Activated T-helper 2 cell treated with anti-CD3 and anti-CD28 coated beads, Interferon-gamma antibody, Interleukin-2, Interleukin-4, amounts not matched to agents 10 μg/mL and 5 μg/mL and 100 μg/mL, durations not matched to agents 14 hours and 24 hours and 36 hours (primary cell): ENCODE data around the gene RPS6KA5. TPM values are rescaled to one million over a fixed set of nuclear protein-coding genes. Genes with fewer than 3 reads are reported as not detected.

ENCODE experiments used
- DNase-seq: peaks from one replicate; pipeline ENCODE4 v3.0.0; 2021; ENCODE audit warnings: low spot score
- H3K27ac Mint-ChIP-seq: one replicate; pipeline ENCODE4 v1.8.0; 2021; ENCODE audit warnings: mixed read lengths
- H3K27me3 Mint-ChIP-seq: one replicate; pipeline ENCODE4 v1.8.0; 2021; ENCODE audit warnings: low read depth, mixed read lengths
- H3K36me3 Mint-ChIP-seq: one replicate; pipeline ENCODE4 v1.8.0; 2021; ENCODE audit warnings: low read depth, mixed read lengths
- H3K4me1 Mint-ChIP-seq: one replicate; pipeline ENCODE4 v1.8.0; 2021; ENCODE audit warnings: low read depth, mixed read lengths
- H3K4me3 Mint-ChIP-seq: one replicate; pipeline ENCODE4 v1.8.0; 2021; ENCODE audit warnings: low read depth, mild to moderate bottlenecking, moderate library complexity, mixed read lengths
- H3K9me3 Mint-ChIP-seq: one replicate; pipeline ENCODE4 v1.8.0; 2021; ENCODE audit warnings: mixed read lengths
- intact Hi-C: fragments of 100-400 bp; cut with micrococcal nuclease; formaldehyde crosslinking; loops from one replicate; pipeline ENCODE4 v1.15.1; 2023
- total RNA-seq: library from RNA; stranded (reverse); gene quantifications from 2 replicates; pipeline ENCODE4 v1.2.3, GENCODE V29; 2022

The RPS6KA5 gene
- total RNA-seq, 1 donor from 2014 or later = 21.4 TPM

GRCh38 chr14:91061056-91061887, 831 bp upstream of the RPS6KA5 start:
- DNase-seq = no peak
- Mint-ChIP-seq H3K36me3 (peaks cover 29% of the 10 kb centered on the region), H3K4me1 (peaks cover 51% of the 10 kb centered on the region), H3K27ac (no peak overlapping the region), H3K4me3 (no peak overlapping the region), H3K9me3 (no peaks in the 10 kb centered on the region), H3K27me3 (no peaks in the 10 kb centered on the region)
- intact Hi-C loops = loop anchor here (1.0 to 5.0 kb wide), 9 partner anchors 53 to 1104 kb away; partner anchors contain the start of genes CALM1, CCDC88C, DGLUCY and TDP1

GRCh38 chr14:91059576-91060350, 678 bp downstream of the RPS6KA5 start:
- no peaks in the 10 kb centered on the region for H3K27me3 Mint-ChIP-seq
- H3K36me3 Mint-ChIP-seq = peaks cover 34% of the 10 kb centered on the region
- H3K27ac Mint-ChIP-seq = peak overlapping the region; percentile 43
- intact Hi-C loops = loop anchor here (2.0 to 5.0 kb wide), 8 partner anchors 152 to 1102 kb away; partner anchors contain the start of genes CALM1, CCDC88C and TDP1
- H3K4me3 Mint-ChIP-seq = peak overlapping the region; percentile 81
- no peaks in the 10 kb centered on the region for H3K9me3 Mint-ChIP-seq
- H3K4me1 Mint-ChIP-seq = peaks cover 55% of the 10 kb centered on the region
- DNase-seq = peak; percentile 50

- Mint-ChIP-seq H3K27me3 (no peaks in the 10 kb centered on the region), H3K27ac (peak overlapping the region; percentile 62), H3K36me3 (peaks cover 38% of the 10 kb centered on the region), H3K4me3 (peak overlapping the region; percentile 80), H3K9me3 (no peaks in the 10 kb centered on the region), H3K4me1 (peaks cover 46% of the 10 kb centered on the region)
- intact Hi-C loops = no loop called here
- DNase-seq = no peak
Measured at GRCh38 chr14:91058042-91058581, 2.3 kb downstream of the RPS6KA5 start.

- H3K27ac Mint-ChIP-seq = peak overlapping the region; percentile 44
- H3K4me3 Mint-ChIP-seq = no peak overlapping the region
- H3K4me1 Mint-ChIP-seq = peaks cover 45% of the 10 kb centered on the region
- no peak for DNase-seq
- H3K27me3 Mint-ChIP-seq = no peaks in the 10 kb centered on the region
- H3K36me3 Mint-ChIP-seq = peaks cover 42% of the 10 kb centered on the region
- no peaks in the 10 kb centered on the region for H3K9me3 Mint-ChIP-seq
- intact Hi-C loops = no loop called here
Measured at GRCh38 chr14:91056361-91056760, 4.1 kb downstream of the RPS6KA5 start.

GRCh38 chr14:91055016-91055415, 5.4 kb downstream of the RPS6KA5 start:
- Mint-ChIP-seq H3K4me1 (peaks cover 45% of the 10 kb centered on the region), H3K27me3 (no peaks in the 10 kb centered on the region), H3K9me3 (no peaks in the 10 kb centered on the region), H3K36me3 (peaks cover 42% of the 10 kb centered on the region), H3K27ac (no peak overlapping the region), H3K4me3 (no peak overlapping the region)
- DNase-seq = no peak
- intact Hi-C loops = no loop called here

GRCh38 chr14:91048676-91049075, 11.8 kb downstream of the RPS6KA5 start:
- no peak overlapping the region for H3K4me3 Mint-ChIP-seq
- intact Hi-C loops = no loop called here
- DNase-seq = no peak
- H3K4me1 Mint-ChIP-seq = peaks cover 34% of the 10 kb centered on the region
- no peaks in the 10 kb centered on the region for H3K9me3 Mint-ChIP-seq
- no peak overlapping the region for H3K27ac Mint-ChIP-seq
- peaks cover 11% of the 10 kb centered on the region for H3K36me3 Mint-ChIP-seq
- no peaks in the 10 kb centered on the region for H3K27me3 Mint-ChIP-seq

GRCh38 chr14:91048265-91048664, 12.2 kb downstream of the RPS6KA5 start:
- intact Hi-C loops = no loop called here
- H3K36me3 Mint-ChIP-seq = peaks cover 10% of the 10 kb centered on the region
- no peaks in the 10 kb centered on the region for H3K27me3 Mint-ChIP-seq
- H3K4me1 Mint-ChIP-seq = peaks cover 34% of the 10 kb centered on the region
- no peak for DNase-seq
- no peak overlapping the region for H3K27ac Mint-ChIP-seq
- H3K9me3 Mint-ChIP-seq = no peaks in the 10 kb centered on the region
- no peak overlapping the region for H3K4me3 Mint-ChIP-seq

GRCh38 chr14:91047174-91047753, 13.2 kb downstream of the RPS6KA5 start:
- no peak overlapping the region for H3K4me3 Mint-ChIP-seq
- intact Hi-C loops = no loop called here
- H3K4me1 Mint-ChIP-seq = peaks cover 37% of the 10 kb centered on the region

GRCh38 chr14:91046488-91047072, 13.9 kb downstream of the RPS6KA5 start:
- H3K27me3 Mint-ChIP-seq = no peaks in the 10 kb centered on the region
- H3K4me1 Mint-ChIP-seq = peaks cover 37% of the 10 kb centered on the region
- no peak for DNase-seq
- H3K27ac Mint-ChIP-seq = peak overlapping the region; percentile 13
- intact Hi-C loops = no loop called here
- no peak overlapping the region for H3K4me3 Mint-ChIP-seq
- peaks cover 10% of the 10 kb centered on the region for H3K36me3 Mint-ChIP-seq
- no peaks in the 10 kb centered on the region for H3K9me3 Mint-ChIP-seq

More at GRCh38 chr14:91047174-91047753, 13.2 kb downstream of the RPS6KA5 start:
- Mint-ChIP-seq H3K36me3 (peaks cover 10% of the 10 kb centered on the region), H3K27ac (peak overlapping the region; percentile 0), H3K27me3 (no peaks in the 10 kb centered on the region), H3K9me3 (no peaks in the 10 kb centered on the region)
- DNase-seq = no peak

- H3K4me1 Mint-ChIP-seq = peaks cover 56% of the 10 kb centered on the region
- H3K4me3 Mint-ChIP-seq = no peak overlapping the region
- intact Hi-C loops = no loop called here
- no peak overlapping the region for H3K27ac Mint-ChIP-seq
- H3K9me3 Mint-ChIP-seq = no peaks in the 10 kb centered on the region
- H3K36me3 Mint-ChIP-seq = peaks cover 35% of the 10 kb centered on the region
- no peaks in the 10 kb centered on the region for H3K27me3 Mint-ChIP-seq
- no peak for DNase-seq
Measured at GRCh38 chr14:91041450-91041849, 19.0 kb downstream of the RPS6KA5 start.

- H3K36me3 Mint-ChIP-seq = peaks cover 30% of the 10 kb centered on the region
- H3K27ac Mint-ChIP-seq = no peak overlapping the region
- H3K27me3 Mint-ChIP-seq = no peaks in the 10 kb centered on the region
- intact Hi-C loops = no loop called here
- H3K4me3 Mint-ChIP-seq = no peak overlapping the region
- no peaks in the 10 kb centered on the region for H3K9me3 Mint-ChIP-seq
- H3K4me1 Mint-ChIP-seq = peaks cover 59% of the 10 kb centered on the region
- DNase-seq = no peak
Measured at GRCh38 chr14:91040545-91040944, 19.9 kb downstream of the RPS6KA5 start.

GRCh38 chr14:91038439-91038838, 22.0 kb downstream of the RPS6KA5 start:
- Mint-ChIP-seq H3K4me3 (no peak overlapping the region), H3K4me1 (peaks cover 64% of the 10 kb centered on the region), H3K27ac (no peak overlapping the region), H3K9me3 (no peaks in the 10 kb centered on the region), H3K27me3 (no peaks in the 10 kb centered on the region), H3K36me3 (peaks cover 39% of the 10 kb centered on the region)
- intact Hi-C loops = loop anchor here (10.0 kb wide), 1 partner anchor 134 kb away; no protein-coding TSS in a partner anchor
- no peak for DNase-seq
